Measurements from ENCODE around the gene INSYN2B. TPM values are rescaled to one million over a fixed set of nuclear protein-coding genes. Genes with fewer than 3 reads are reported as not detected.

Gene INSYN2B
- total RNA-seq, 1 experiment from 2014 or later = 1.5 TPM

DNA sequence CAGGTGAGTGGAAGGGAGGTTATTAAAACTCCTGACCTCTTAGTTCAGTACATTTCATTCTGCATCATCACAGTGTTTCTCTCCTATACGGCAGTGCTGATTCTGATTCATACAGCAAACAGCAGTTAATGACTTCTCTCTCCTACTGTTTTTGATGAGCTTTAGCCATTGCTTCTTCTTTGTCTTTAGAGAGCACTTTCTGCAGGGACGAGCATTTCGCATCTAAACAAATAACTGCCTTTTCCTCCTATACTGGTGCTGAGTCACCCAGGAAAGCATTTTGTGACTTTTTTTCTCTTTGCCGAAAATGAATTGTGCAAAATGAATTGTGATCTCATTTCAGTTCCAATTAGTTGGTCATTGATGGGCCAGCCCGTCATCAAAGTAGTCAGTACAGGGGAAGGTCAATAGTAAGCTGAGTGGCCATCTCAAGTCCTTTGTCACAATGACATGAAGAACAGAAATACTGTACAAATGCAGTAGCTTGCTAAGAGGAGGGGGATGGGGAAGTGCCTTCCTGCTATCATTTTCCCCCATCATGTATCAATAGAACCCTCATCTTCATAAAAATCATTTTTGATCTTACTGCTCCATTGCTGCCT is 98.5 kb downstream of the INSYN2B start:
- no peak overlapping the region for H3K27ac ChIP-seq (ENCODE audit: low read length)
- CTCF ChIA-PET = no interaction called here
- H3F3A ChIP-seq (ENCODE audit: low read length, unreplicated experiment) = no peaks in the 10 kb centered on the region
- H3K9me2 ChIP-seq (replicated peaks; ENCODE audit: low read length) = no peaks in the 10 kb centered on the region
- no TSS peak for BruUV-seq (replicated peaks)
- no peaks in the 10 kb centered on the region for H3K36me3 ChIP-seq (ENCODE audit: low read depth, low read length)
- peak overlapping the region; percentile 38 for H3K4me2 ChIP-seq (ENCODE audit: low read length)
- no peaks in the 10 kb centered on the region for H3K27me3 ChIP-seq (ENCODE audit: low read length)
- intact Hi-C loops (cut with micrococcal nuclease) = no loop called here
- H3K4me1 ChIP-seq (ENCODE audit: insufficient read depth, low read length) = peaks cover 9% of the 10 kb centered on the region; the same call in 1 of the 2 replicates
- no peaks in the 10 kb centered on the region for H4K20me1 ChIP-seq (ENCODE audit: low read length)
- ATAC-seq = peak; percentile 84
- H3K4me3 ChIP-seq (ENCODE audit: low read length) = no peak overlapping the region
- DNase-seq = peak; percentile 27
- H3K9ac ChIP-seq (ENCODE audit: low read length) = no peak overlapping the region
- no peak for TF ChIP-seq EZH2 (IDR thresholded peaks at IDR 0.05; ENCODE audit: low read length, unreplicated experiment)
- TF ChIP-seq, protein P1, sequence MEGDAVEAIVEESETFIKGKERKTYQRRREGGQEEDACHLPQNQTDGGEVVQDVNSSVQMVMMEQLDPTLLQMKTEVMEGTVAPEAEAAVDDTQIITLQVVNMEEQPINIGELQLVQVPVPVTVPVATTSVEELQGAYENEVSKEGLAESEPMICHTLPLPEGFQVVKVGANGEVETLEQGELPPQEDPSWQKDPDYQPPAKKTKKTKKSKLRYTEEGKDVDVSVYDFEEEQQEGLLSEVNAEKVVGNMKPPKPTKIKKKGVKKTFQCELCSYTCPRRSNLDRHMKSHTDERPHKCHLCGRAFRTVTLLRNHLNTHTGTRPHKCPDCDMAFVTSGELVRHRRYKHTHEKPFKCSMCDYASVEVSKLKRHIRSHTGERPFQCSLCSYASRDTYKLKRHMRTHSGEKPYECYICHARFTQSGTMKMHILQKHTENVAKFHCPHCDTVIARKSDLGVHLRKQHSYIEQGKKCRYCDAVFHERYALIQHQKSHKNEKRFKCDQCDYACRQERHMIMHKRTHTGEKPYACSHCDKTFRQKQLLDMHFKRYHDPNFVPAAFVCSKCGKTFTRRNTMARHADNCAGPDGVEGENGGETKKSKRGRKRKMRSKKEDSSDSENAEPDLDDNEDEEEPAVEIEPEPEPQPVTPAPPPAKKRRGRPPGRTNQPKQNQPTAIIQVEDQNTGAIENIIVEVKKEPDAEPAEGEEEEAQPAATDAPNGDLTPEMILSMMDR (conservative IDR thresholded peaks at IDR 0.05; ENCODE audit: low read depth, low read length) = no peak
- TF ChIP-seq EZH2phosphoT487 (IDR thresholded peaks at IDR 0.05; ENCODE audit: borderline replicate concordance, low read length) = no peak
- no peaks in the 10 kb centered on the region for H3K9me3 ChIP-seq (ENCODE audit: low read length)
- POLR2A ChIA-PET (ENCODE audit: unreplicated experiment) = no interaction called here
- H3K79me2 ChIP-seq (ENCODE audit: low read length) = no peaks in the 10 kb centered on the region
- H2AFZ ChIP-seq (ENCODE audit: low read length) = no peak overlapping the region

DNA sequence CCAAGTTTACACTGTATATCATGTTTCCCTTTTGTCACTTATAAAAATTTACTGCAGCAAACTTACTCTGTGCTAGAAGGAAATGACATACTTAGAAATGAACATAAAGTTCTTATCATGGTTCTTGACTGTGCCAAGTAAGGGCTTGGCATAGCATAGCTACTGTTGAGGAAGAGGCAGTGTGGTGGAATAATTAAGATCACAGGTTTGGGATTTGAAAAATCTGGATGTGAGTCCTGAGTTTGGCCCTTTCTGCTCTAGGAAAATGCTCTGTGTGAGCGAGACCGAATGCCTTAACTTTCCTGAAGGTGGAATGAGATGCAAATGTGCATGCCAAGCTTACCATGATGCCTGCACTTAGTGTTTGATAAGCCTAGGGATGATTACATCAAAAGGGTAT is 99.5 kb downstream of the INSYN2B start:
- no TSS peak for BruUV-seq (replicated peaks)
- POLR2A ChIA-PET (ENCODE audit: unreplicated experiment) = no interaction called here
- Histone ChIP-seq H3K9ac (ENCODE audit: low read length) (no peak overlapping the region), H3K4me3 (ENCODE audit: low read length) (no peak overlapping the region), H3K4me2 (ENCODE audit: low read length) (no peak overlapping the region), H3F3A (ENCODE audit: low read length, unreplicated experiment) (no peaks in the 10 kb centered on the region), H3K27me3 (ENCODE audit: low read length) (no peaks in the 10 kb centered on the region), H3K9me3 (ENCODE audit: low read length) (no peaks in the 10 kb centered on the region), H3K9me2 (replicated peaks; ENCODE audit: low read length) (no peaks in the 10 kb centered on the region), H4K20me1 (ENCODE audit: low read length) (no peaks in the 10 kb centered on the region), H3K36me3 (ENCODE audit: low read depth, low read length) (no peaks in the 10 kb centered on the region), H3K27ac (ENCODE audit: low read length) (no peak overlapping the region), H3K4me1 (ENCODE audit: insufficient read depth, low read length) (peaks cover 9% of the 10 kb centered on the region; the same call in 1 of the 2 replicates), H2AFZ (ENCODE audit: low read length) (no peak overlapping the region), H3K79me2 (ENCODE audit: low read length) (no peaks in the 10 kb centered on the region)
- TF ChIP-seq EZH2phosphoT487 (IDR thresholded peaks at IDR 0.05; ENCODE audit: borderline replicate concordance, low read length) = no peak
- TF ChIP-seq, protein P1 (conservative IDR thresholded peaks at IDR 0.05; ENCODE audit: low read depth, low read length) = no peak
- TF ChIP-seq EZH2 (IDR thresholded peaks at IDR 0.05; ENCODE audit: low read length, unreplicated experiment) = no peak
- CTCF ChIA-PET = no interaction called here
- intact Hi-C loops (cut with micrococcal nuclease) = no loop called here
- DNase-seq (no peak), ATAC-seq (peak; percentile 47)

DNA sequence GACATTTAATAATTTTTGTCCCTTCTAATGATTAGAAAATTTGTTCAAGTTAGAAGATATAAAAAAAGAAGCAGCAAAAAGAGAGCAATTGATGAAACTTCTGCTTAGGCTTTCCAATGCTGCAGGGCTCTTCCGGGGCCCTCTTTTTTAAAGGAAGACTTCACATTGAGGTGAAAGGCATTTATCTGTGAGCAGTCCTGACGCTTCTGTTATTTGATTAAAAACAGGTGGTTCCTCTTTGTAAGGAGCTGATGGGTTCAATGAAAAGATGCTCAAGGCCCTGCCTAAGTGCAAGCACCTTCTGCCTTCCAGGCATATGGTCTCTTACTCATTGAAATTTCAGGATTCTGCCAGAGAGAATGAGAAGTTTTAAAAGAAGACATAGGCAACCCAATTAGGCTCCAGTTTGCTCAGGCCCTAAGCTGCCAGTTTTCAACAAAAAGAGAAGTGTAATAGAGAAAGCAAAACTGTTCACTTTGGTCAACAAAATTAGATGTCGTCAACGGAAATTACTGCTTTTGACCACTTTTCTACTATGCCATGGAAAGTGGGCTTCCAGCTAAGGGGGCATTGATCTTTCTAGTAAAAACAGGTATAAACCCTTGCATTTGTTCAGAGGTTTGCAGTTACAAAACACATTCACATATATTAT is 100.2 kb downstream of the INSYN2B start:
- no peaks in the 10 kb centered on the region for H3K79me2 ChIP-seq (ENCODE audit: low read length)
- H3F3A ChIP-seq (ENCODE audit: low read length, unreplicated experiment) = no peaks in the 10 kb centered on the region
- no peak overlapping the region for H2AFZ ChIP-seq (ENCODE audit: low read length)
- TF ChIP-seq EZH2 (IDR thresholded peaks at IDR 0.05; ENCODE audit: low read length, unreplicated experiment) (no peak), EZH2phosphoT487 (IDR thresholded peaks at IDR 0.05; ENCODE audit: borderline replicate concordance, low read length) (no peak)
- TF ChIP-seq, protein P1 (conservative IDR thresholded peaks at IDR 0.05; ENCODE audit: low read depth, low read length) = no peak
- no peak overlapping the region for H3K9ac ChIP-seq (ENCODE audit: low read length)
- no peaks in the 10 kb centered on the region for H3K9me3 ChIP-seq (ENCODE audit: low read length)
- intact Hi-C loops (cut with micrococcal nuclease) = no loop called here
- H3K36me3 ChIP-seq (ENCODE audit: low read depth, low read length) = no peaks in the 10 kb centered on the region
- H3K27ac ChIP-seq (ENCODE audit: low read length) = no peak overlapping the region
- H4K20me1 ChIP-seq (ENCODE audit: low read length) = no peaks in the 10 kb centered on the region
- no TSS peak for BruUV-seq (replicated peaks)
- no peak overlapping the region for H3K4me3 ChIP-seq (ENCODE audit: low read length)
- ChIA-PET CTCF (no interaction called here), POLR2A (ENCODE audit: unreplicated experiment) (no interaction called here)
- no peaks in the 10 kb centered on the region for H3K27me3 ChIP-seq (ENCODE audit: low read length)
- peaks cover 9% of the 10 kb centered on the region; the same call in 1 of the 2 replicates for H3K4me1 ChIP-seq (ENCODE audit: insufficient read depth, low read length)
- no peak for ATAC-seq
- H3K4me2 ChIP-seq (ENCODE audit: low read length) = no peak overlapping the region
- H3K9me2 ChIP-seq (replicated peaks; ENCODE audit: low read length) = no peaks in the 10 kb centered on the region
- DNase-seq = no peak
